Aortic smooth muscle cell (primary cell): ENCODE data around the gene TMEM266. TPM values are rescaled to one million over a fixed set of nuclear protein-coding genes. Genes with fewer than 3 reads are reported as not detected.

Source experiments
- total RNA-seq: library from RNA; depleted of rRNA; stranded (reverse); fragments of >200 nt; gene quantifications from 2 replicates; pipeline ENCODE4 v1.2.3, GENCODE V29; 2014

Gene TMEM266, protein sequence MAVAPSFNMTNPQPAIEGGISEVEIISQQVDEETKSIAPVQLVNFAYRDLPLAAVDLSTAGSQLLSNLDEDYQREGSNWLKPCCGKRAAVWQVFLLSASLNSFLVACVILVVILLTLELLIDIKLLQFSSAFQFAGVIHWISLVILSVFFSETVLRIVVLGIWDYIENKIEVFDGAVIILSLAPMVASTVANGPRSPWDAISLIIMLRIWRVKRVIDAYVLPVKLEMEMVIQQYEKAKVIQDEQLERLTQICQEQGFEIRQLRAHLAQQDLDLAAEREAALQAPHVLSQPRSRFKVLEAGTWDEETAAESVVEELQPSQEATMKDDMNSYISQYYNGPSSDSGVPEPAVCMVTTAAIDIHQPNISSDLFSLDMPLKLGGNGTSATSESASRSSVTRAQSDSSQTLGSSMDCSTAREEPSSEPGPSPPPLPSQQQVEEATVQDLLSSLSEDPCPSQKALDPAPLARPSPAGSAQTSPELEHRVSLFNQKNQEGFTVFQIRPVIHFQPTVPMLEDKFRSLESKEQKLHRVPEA
- total RNA-seq, result 0.06 and 0.13 TPM in 2 replicates

GRCh38 chr15:76059320-76060117, at the start of gene TMEM266:
TMEM266 (plus strand) TSS chr15:76059985; CDS start chr15:76134264, 74,279 bp downstream.

GRCh38 chr15:76011627-76012551, 47.9 kb upstream of the TMEM266 start, which contains the start of gene NRG4:
NRG4 (minus strand) TSS chr15:76012424; CDS start chr15:76011230, 1,194 bp downstream.

Other genes starting within 250 kb of the TMEM266 start
- 42.1 and 43.2 TPM in 2 replicates for gene UBE2Q2, start 216.5 kb upstream of the TMEM266 start, total RNA-seq
- 40.4 and 43.8 TPM in 2 replicates for gene FBXO22, start 156.1 kb upstream of the TMEM266 start, total RNA-seq
- not detected in 2 replicates for gene NRG4, start 47.6 kb upstream of the TMEM266 start, total RNA-seq